IMR-90 (cell line): ENCODE measurements around the gene DYSF. TPM values are rescaled to one million over a fixed set of nuclear protein-coding genes. Genes with fewer than 3 reads are reported as not detected.

Experiments
- ATAC-seq: fragments of 200-7000 bp; cut with Tn5 transposase; 2 replicates; pipeline ENCODE4 v1.9.1; 2020; ENCODE audit warnings: low read depth, mild to moderate bottlenecking, moderate library complexity
- BruUV-seq: library from RNA; stranded (reverse); fragments of 400-500 nt; replicated peaks from 2 replicates; lab custom pipeline; 2021; lab: Mats Ljungman, UMichigan
- CTCF ChIA-PET: fragments of 300-600 bp; formaldehyde crosslinking; extraction: SDS; loops from one replicate; lab custom pipeline; 2021; ENCODE audit warnings: antibody characterized with exemption; lab: Yijun Ruan, JAX
- POLR2A ChIA-PET: fragments of 300-600 bp; sonication (Branson Sonifier 250); formaldehyde crosslinking; loops from one replicate; lab custom pipeline; 2022; ENCODE audit warnings: antibody characterized with exemption; ENCODE audit not compliant: unreplicated experiment; lab: Charles Lee
- DNase-seq: peaks from one replicate; pipeline ENCODE4 v3.0.0; 2013
- H2AFZ ChIP-seq: replicated peaks from 2 replicates; pipeline ENCODE3; 2013; ENCODE audit warnings: low read length, mild to moderate bottlenecking; ENCODE audit not compliant: poor library complexity
- H2AK5ac ChIP-seq: 2 replicates; pipeline ENCODE4 v1.6.1; 2013; ENCODE audit warnings: low read depth, low read length, inconsistent platforms
- H2AK9ac ChIP-seq: replicated peaks from 2 replicates; pipeline ENCODE3; 2013; ENCODE audit warnings: mild to moderate bottlenecking, low read depth, low read length, moderate library complexity; ENCODE audit not compliant: poor library complexity
- H2BK120ac ChIP-seq: 2 replicates; pipeline ENCODE4 v1.6.1; 2013; ENCODE audit warnings: low read depth, low read length, inconsistent platforms
- H2BK15ac ChIP-seq: 3 replicates; pipeline ENCODE4 v1.6.1; 2013; ENCODE audit warnings: low read depth, low read length, inconsistent platforms
- H2BK20ac ChIP-seq: 2 replicates; pipeline ENCODE4 v1.6.1; 2013; ENCODE audit warnings: low read depth, mild to moderate bottlenecking, inconsistent platforms, low read length, moderate library complexity
- H2BK5ac ChIP-seq: 2 replicates; pipeline ENCODE4 v1.6.1; 2013; ENCODE audit warnings: mild to moderate bottlenecking, low read depth, low read length, inconsistent platforms; ENCODE audit not compliant: poor library complexity, severe bottlenecking
- H3K14ac ChIP-seq: replicated peaks from 2 replicates; pipeline ENCODE4 v1.6.1; 2013; ENCODE audit warnings: low read depth, low read length, inconsistent platforms
- H3K18ac ChIP-seq: 2 replicates; pipeline ENCODE4 v1.6.1; 2013; ENCODE audit warnings: low read depth, low read length, control low read depth
- H3K23ac ChIP-seq: 2 replicates; pipeline ENCODE4 v1.6.1; 2013; ENCODE audit warnings: low read depth, low read length, inconsistent platforms
- H3K27ac ChIP-seq: 2 replicates; pipeline ENCODE4 v1.5.1; 2013; ENCODE audit warnings: mild to moderate bottlenecking, control low read depth, low read length; ENCODE audit not compliant: insufficient read depth
- H3K27me3 ChIP-seq: 2 replicates; pipeline ENCODE4 v1.6.1; 2013; ENCODE audit warnings: low read length; ENCODE audit not compliant: control insufficient read depth, insufficient read depth
- H3K36me3 ChIP-seq: 2 replicates; pipeline ENCODE4 v1.6.1; 2013; ENCODE audit warnings: low read length, mixed read lengths; ENCODE audit not compliant: control insufficient read depth, insufficient read depth
- H3K4ac ChIP-seq: 2 replicates; pipeline ENCODE4 v1.6.1; 2013; ENCODE audit warnings: low read depth, low read length, inconsistent platforms
- H3K4me1 ChIP-seq: 2 replicates; pipeline ENCODE4 v1.6.1; 2013; ENCODE audit warnings: low read length, mixed read lengths; ENCODE audit not compliant: control insufficient read depth, insufficient read depth
- H3K4me2 ChIP-seq: 2 replicates; pipeline ENCODE4 v1.6.1; 2013; ENCODE audit warnings: low read depth, mild to moderate bottlenecking, control low read depth, low read length, moderate library complexity
- H3K4me3 ChIP-seq: 2 replicates; pipeline ENCODE4 v1.5.1; 2013; ENCODE audit warnings: low read depth, mild to moderate bottlenecking, control low read depth, low read length, moderate library complexity; ENCODE audit not compliant: insufficient read depth
- H3K56ac ChIP-seq: 2 replicates; pipeline ENCODE4 v1.6.1; 2013; ENCODE audit warnings: low read length, inconsistent platforms; ENCODE audit not compliant: insufficient read depth; ENCODE audit errors: extremely low read depth
- H3K79me1 ChIP-seq, 2 experiments: 2 replicates each; pipeline ENCODE4 v1.6.1; 2013; ENCODE audit warnings: low read length in 2 of 2, inconsistent platforms in 1 of 2, low read depth in 1 of 2
- H3K9ac ChIP-seq: 2 replicates; pipeline ENCODE4 v1.6.1; 2013; ENCODE audit warnings: low read depth, low read length, control low read depth
- H3K9me1 ChIP-seq: 2 replicates; pipeline ENCODE4 v1.6.1; 2013; ENCODE audit warnings: low read length, inconsistent platforms; ENCODE audit not compliant: insufficient read depth
- H3K9me3 ChIP-seq: 2 replicates; pipeline ENCODE4 v1.6.1; 2013; ENCODE audit warnings: low read length; ENCODE audit not compliant: control insufficient read depth, insufficient read depth
- H4K20me1 ChIP-seq: 2 replicates; pipeline ENCODE4 v1.6.1; 2013; ENCODE audit warnings: low read length, inconsistent platforms; ENCODE audit not compliant: insufficient read depth
- H4K5ac ChIP-seq: 2 replicates; pipeline ENCODE4 v1.6.1; 2013; ENCODE audit warnings: mild to moderate bottlenecking, low read depth, low read length, control low read depth
- H4K8ac ChIP-seq, 2 experiments: 2 replicates each; pipeline ENCODE4 v1.6.1; 2013; ENCODE audit warnings: low read depth in 2 of 2, low read length in 2 of 2, control low read depth in 1 of 2, inconsistent platforms in 1 of 2
- H4K91ac ChIP-seq: 2 replicates; pipeline ENCODE4 v1.6.1; 2013; ENCODE audit warnings: low read depth, low read length, inconsistent platforms; ENCODE audit not compliant: insufficient read depth
- CEBPB ChIP-seq: IDR thresholded peaks from 2 replicates; pipeline ENCODE4 v1.6.1; 2012; ENCODE audit warnings: low read depth, low read length, improper control_type of control experiment
- CHD1 ChIP-seq: IDR thresholded peaks from 2 replicates; pipeline ENCODE4 v1.6.1; 2012; ENCODE audit warnings: low read depth, low read length, improper control_type of control experiment
- ELK1 ChIP-seq: fragments of 150-350 bp; IDR thresholded peaks from 2 replicates; pipeline ENCODE4 v1.6.1; 2016; ENCODE audit warnings: low read depth, mild to moderate bottlenecking, low read length, moderate library complexity, borderline replicate concordance
- FOS ChIP-seq: fragments of 150-350 bp; IDR thresholded peaks from 2 replicates; pipeline ENCODE4 v1.6.1; 2016; ENCODE audit warnings: low read depth, low read length
- MAFK ChIP-seq: IDR thresholded peaks from 2 replicates; pipeline ENCODE4 v1.6.1; 2012; ENCODE audit warnings: low read depth, low read length, improper control_type of control experiment
- MXI1 ChIP-seq: IDR thresholded peaks from 2 replicates; pipeline ENCODE4 v1.6.1; 2012; ENCODE audit warnings: low read depth, mild to moderate bottlenecking, low read length, moderate library complexity, borderline replicate concordance
- NFE2L2 ChIP-seq: fragments of 150-350 bp; IDR thresholded peaks from 2 replicates; pipeline ENCODE4 v1.6.1; 2016; ENCODE audit warnings: low read depth, mild to moderate bottlenecking, low read length
- POLR2A ChIP-seq: IDR thresholded peaks from 2 replicates; pipeline ENCODE4 v1.6.1; 2012; ENCODE audit warnings: mild to moderate bottlenecking, low read depth, low read length
- RAD21 ChIP-seq: IDR thresholded peaks from 2 replicates; pipeline ENCODE4 v1.6.1; 2012; ENCODE audit warnings: low read length, improper control_type of control experiment
- RCOR1 ChIP-seq: IDR thresholded peaks from 2 replicates; pipeline ENCODE4 v1.6.1; 2012; ENCODE audit warnings: mild to moderate bottlenecking, low read length, improper control_type of control experiment; ENCODE audit not compliant: insufficient replicate concordance
- SMC3 ChIP-seq: fragments of 150-350 bp; IDR thresholded peaks from 2 replicates; pipeline ENCODE4 v1.6.1; 2016; ENCODE audit warnings: low read depth, mild to moderate bottlenecking, antibody characterized with exemption, low read length, moderate library complexity
- WGBS, 2 experiments: methylation state at CpG; one replicate each; pipeline versions ENCODE4 v1.1.5 to v1.1.7; 2013; ENCODE audit warnings: missing lambda C conversion rate in 2 of 2; ENCODE audit not compliant: insufficient read length in 1 of 2; ENCODE audit errors: extremely low coverage in 2 of 2; 5-methylcytosine and 5-hydroxymethylcytosine counted together
- dilution Hi-C: fragments of 300-500 bp; cut with HindIII; formaldehyde crosslinking; loops from one replicate; pipeline ENCODE4 v1.14.3; 2018; ENCODE audit warnings: low sequenced_read_pairs; ENCODE audit not compliant: unreplicated experiment
- in situ Hi-C: fragments of 300-500 bp; cut with MboI; formaldehyde crosslinking; loops from 3 replicates; pipeline ENCODE4 v1.14.3; 2019; ENCODE audit warnings: low sequenced_read_pairs, inconsistent platforms, mixed read lengths
- intact Hi-C: fragments of 100-400 bp; cut with micrococcal nuclease; formaldehyde crosslinking; loops from 2 replicates; pipeline ENCODE4 v1.10.0; 2022
- polyA plus RNA-seq, 3 experiments: library from polyadenylated mRNA; depleted of rRNA; stranded (reverse); fragments of >200 nt; gene quantifications; 2 replicates each; pipeline ENCODE4 v1.2.3, GENCODE V29; 2012; ENCODE audit warnings: low replicate concordance in 1 of 3
- total RNA-seq: library from RNA; depleted of rRNA; stranded (reverse); fragments of >200 nt; gene quantifications from 2 replicates; pipeline ENCODE4 v1.2.3, GENCODE V29; 2012
- TF ChIP-seq, protein P1 (sequence below): fragments of 150-350 bp; IDR thresholded peaks from 2 replicates; pipeline ENCODE4 v1.6.1; 2017; ENCODE audit warnings: mild to moderate bottlenecking, antibody characterized with exemption, low read length, low read depth

The DYSF gene
- total and polyA plus RNA-seq, 2 of the 4 experiments (the other 2 are of a cell fraction) = 0.09 to 0.18 TPM

DNA sequence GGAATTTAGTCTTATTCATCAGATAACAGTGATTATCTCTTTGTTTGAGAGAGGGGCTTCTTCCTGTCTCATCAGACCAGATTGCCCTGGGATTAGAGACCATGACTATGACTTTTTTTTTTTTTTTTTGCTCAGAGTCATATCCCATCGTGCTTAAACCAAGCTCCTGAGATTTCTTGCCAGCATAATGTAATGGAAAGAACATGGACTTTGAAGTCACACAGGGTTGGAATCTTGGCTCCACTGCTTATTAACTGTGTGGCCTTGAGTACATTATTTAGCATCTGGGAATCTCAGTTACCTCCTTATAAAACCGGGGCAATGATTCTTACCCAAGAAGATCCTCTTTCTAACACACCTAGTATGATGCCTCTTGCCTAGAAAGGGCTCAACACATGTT lies 268.3 kb downstream of the DYSF start:
- H3K23ac ChIP-seq = no peak overlapping the region
- no peak overlapping the region for H2BK20ac ChIP-seq
- no peak overlapping the region for H3K9ac ChIP-seq
- peaks cover 7% of the 10 kb centered on the region for H3K27me3 ChIP-seq
- TF ChIP-seq FOS = no peak
- no peak for TF ChIP-seq SMC3
- TF ChIP-seq POLR2A = no peak
- no peak for TF ChIP-seq CHD1
- TF ChIP-seq RAD21 = no peak
- TF ChIP-seq, protein P1, sequence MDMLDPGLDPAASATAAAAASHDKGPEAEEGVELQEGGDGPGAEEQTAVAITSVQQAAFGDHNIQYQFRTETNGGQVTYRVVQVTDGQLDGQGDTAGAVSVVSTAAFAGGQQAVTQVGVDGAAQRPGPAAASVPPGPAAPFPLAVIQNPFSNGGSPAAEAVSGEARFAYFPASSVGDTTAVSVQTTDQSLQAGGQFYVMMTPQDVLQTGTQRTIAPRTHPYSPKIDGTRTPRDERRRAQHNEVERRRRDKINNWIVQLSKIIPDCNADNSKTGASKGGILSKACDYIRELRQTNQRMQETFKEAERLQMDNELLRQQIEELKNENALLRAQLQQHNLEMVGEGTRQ = no peak
- TF ChIP-seq NFE2L2 = no peak
- no peak for TF ChIP-seq MAFK
- TF ChIP-seq CEBPB = no peak
- TF ChIP-seq MXI1 = no peak
- no peak for TF ChIP-seq ELK1
- no peak for TF ChIP-seq RCOR1
- no peak for ATAC-seq
- no peak overlapping the region for H4K5ac ChIP-seq
- H3K9me3 ChIP-seq = no peaks in the 10 kb centered on the region
- no peaks in the 10 kb centered on the region for H4K20me1 ChIP-seq
- H4K91ac ChIP-seq = no peak overlapping the region
- POLR2A ChIA-PET = no interaction called here
- dilution Hi-C loops (no loop called here), in situ Hi-C loops (no loop called here), intact Hi-C loops (no loop called here)
- H3K56ac ChIP-seq = no peak overlapping the region
- no TSS peak for BruUV-seq
- no peak overlapping the region for H4K8ac ChIP-seq
- H3K4me1 ChIP-seq = peaks cover 8% of the 10 kb centered on the region
- no peak overlapping the region for H3K4me3 ChIP-seq
- no peak overlapping the region for H3K27ac ChIP-seq
- no CpG with 5 or more reads among the region's 2 CpGs for WGBS, 2 experiments
- no peak overlapping the region for H3K18ac ChIP-seq
- 0 out of 2 replicates have a peak overlapping the region, but pooled peaks have one; percentile 13 for H3K14ac ChIP-seq
- no peak overlapping the region for H2BK120ac ChIP-seq
- no peak for DNase-seq
- CTCF ChIA-PET = no interaction called here
- no peak overlapping the region for H2BK15ac ChIP-seq
- no peak overlapping the region for H3K4me2 ChIP-seq
- no peaks in the 10 kb centered on the region for H3K79me1 ChIP-seq
- H2AK5ac ChIP-seq = no peak overlapping the region
- H3K4ac ChIP-seq = no peak overlapping the region
- no peak overlapping the region for H2AK9ac ChIP-seq
- no peak overlapping the region for H2BK5ac ChIP-seq
- no peak overlapping the region for H2AFZ ChIP-seq
- H3K9me1 ChIP-seq = peaks cover 12% of the 10 kb centered on the region; the same call in 1 of the 2 replicates
- H3K36me3 ChIP-seq = no peaks in the 10 kb centered on the region
